ENCODE data around the gene SULT1A2.
"Not testable (repeated sequence)": the region's sequence is repeated elsewhere in the genome, so short reads cannot be mapped to it uniquely, and the experiment has no call there.

SULT1A2 gene

GRCh38 chr16:28608867-28609596 is 12.2 kb upstream of the SULT1A2 start:
- DNase-seq = not testable (repeated sequence)

GRCh38 chr16:28608496-28608808 is 11.6 kb upstream of the SULT1A2 start:
- DNase-seq = not testable (repeated sequence)

DNA sequence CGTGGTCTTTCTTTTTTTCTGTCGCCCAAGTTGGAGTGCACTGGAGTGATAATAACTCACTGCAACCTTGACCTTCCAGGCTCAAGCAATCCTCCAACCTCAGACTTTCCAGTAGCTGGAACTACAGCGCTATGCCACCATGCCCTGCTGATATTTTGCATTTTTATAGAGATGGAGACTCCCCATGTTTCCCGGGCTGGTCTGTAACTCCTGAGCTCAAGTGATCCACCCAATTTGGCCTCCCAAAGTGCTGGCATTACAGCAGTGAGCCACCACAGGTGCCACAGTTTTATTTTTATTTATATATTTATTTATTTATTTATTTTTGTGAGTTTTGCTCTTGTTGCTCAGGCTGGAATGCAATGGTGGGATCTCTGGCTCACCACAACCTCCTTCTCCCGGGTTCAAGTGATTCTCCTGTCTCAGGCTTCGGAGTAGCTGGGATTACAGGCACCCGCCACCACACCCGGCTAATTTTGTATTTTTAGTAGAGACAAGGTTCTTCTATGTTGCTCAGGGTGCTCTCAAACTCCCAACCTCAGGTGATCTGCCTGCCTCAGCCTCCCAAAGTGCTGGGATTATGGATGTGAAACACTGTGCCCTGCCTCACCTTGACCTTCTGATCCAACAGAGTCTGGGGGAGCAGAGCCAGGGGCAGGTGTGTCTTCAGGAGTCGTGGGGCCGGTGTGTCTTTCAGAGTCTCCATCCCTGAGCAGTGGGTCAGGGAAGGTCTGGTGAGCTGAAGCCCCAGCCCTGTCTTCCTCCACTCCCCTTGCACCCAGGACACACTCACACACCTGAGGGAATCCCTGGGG is 11.0 kb upstream of the SULT1A2 start:
- not testable (repeated sequence) for DNase-seq

- DNase-seq = no peak
Measured at GRCh38 chr16:28607116-28607623, 10.3 kb upstream of the SULT1A2 start.

DNA sequence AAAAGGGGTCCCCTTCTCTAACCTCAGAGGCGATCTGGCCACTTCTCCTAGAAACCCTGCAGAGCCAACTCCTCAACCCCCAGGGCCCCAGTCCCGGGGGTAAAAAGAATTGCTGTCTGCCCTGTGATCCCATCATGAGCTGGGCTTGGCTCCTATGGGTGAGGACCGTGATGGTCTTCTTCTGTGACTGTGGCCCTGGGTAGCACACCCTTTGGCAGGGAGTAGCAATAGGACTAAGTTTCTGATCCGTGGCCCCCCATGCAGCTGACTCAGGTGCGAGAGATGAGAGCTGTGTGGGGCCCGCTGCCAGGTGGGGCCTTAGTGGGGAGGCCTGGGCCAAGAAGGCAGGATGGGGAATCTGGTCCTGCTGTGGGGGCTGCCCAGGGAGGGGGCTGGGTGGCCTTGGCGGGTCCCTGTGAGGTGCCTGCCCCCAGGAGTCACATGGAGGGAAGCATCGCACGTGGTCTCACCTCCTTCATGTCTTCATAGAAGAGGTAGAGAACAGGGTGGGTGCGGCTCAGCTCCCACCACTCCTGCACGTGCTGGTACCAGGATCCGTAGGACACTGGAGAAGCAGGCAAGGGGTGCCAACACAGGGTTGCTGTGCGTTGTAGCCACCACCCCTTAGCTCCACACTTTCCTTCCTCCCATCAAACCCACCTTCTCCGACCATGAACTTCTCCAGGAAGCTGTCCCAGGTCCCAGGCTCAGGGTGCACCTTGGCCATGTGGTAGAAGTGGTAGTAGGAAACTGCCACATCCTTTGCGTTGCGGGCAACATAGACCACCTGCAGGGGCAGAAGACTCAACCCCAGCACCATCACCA is 9.7 kb upstream of the SULT1A2 start:
- no peak for DNase-seq

DNA sequence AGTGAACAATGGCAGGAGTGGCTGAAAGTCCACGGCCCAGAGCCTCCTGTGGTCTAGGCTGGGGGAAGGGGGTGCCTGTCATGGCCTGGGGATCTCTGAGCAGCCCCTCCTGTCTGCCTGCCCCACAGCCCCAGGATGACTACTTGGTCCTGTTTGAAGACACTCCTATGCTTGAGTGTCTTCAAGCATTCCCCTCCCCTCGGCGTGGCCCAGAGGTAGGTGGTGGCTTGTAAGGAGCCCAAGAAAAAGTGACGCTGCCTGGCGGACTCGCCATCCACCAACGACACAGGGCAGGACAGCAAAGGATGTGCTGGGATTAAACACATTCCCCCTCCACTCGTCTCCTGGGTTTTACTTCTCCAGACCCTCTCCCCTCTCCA is 7.3 kb upstream of the SULT1A2 start:
- no peak for DNase-seq

DNA sequence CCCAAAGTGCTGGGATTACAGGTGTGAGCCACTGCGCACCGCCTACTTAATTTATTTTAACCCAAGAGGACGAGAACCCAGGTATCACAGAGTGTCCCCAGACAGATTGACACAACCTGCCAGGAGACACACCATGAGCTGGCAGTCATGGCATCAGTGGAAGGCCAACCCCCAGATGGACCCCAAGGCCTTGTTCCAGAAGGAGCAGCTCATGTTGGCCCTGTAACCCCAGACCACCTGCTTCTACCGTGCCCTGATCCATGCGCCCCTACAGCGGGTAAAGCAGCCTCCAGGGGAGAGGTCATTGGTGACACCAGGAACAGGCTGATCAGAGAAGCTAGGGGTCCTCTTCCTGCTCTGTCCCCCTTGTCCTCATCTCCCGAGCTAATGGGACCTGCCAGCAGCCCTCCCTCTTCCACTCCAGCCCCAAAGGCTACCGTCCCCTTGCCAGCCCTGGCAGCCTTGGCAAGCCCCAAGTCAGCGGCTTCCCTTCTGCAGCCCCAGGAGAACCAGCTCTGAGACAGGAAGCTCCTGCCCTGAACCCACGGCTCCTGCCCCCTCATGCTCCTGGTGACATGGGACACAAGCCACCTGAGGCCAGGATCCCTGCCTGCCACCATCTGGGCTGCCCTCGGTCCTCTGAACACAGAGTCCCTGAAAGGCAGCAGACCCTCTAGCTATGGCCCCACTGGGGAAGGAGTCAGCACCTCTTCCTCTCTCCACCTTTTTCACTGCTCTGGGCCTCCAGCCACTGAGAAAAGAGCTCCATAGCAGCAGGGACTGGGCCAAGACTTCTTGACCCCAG is 6.7 kb upstream of the SULT1A2 start:
- DNase-seq = no peak

DNA sequence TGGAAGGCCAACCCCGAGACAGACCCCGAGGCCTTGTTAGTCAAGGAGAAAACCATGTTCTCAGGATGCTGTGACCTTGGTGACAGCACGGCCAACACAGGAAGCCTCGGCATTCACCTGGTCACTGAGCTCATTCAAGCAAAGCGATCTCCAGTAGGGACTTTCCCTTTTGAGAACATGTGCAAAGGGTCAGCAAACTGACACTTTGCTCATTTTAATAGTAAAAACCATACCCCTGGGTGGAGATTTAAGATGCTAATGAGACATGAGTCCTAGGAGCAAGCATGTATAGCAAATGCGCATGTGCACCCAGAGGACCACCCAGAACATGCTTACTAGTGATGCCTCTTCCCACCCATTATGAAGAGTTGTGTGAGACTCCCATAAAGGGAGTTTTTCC is 5.7 kb upstream of the SULT1A2 start:
- no peak for DNase-seq

GRCh38 chr16:28602062-28602461 is 5.2 kb upstream of the SULT1A2 start:
- DNase-seq = not testable (repeated sequence)

GRCh38 chr16:28601589-28601988 is 4.7 kb upstream of the SULT1A2 start:
- DNase-seq = not testable (repeated sequence)

DNA sequence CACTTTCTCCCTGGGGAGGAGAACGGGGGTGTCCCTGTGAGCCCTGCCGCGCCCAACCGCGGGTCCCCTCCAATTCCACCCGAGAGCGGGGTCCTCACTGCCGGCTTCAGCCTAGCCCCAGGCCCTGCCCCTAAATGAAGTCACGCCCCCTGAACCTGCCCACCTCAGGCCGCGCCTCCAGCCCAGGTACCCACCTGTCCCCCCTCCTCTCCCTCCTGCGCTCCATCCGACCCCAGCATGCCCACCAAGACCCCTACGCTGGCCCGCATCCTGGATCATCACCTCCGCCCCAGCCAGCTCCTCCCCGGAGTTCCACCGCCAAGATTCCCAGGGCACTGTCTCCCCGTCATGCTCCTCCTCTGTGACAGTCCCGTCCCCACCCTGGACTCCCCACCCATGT is 4.1 kb upstream of the SULT1A2 start:
- DNase-seq = not testable (repeated sequence)

DNA sequence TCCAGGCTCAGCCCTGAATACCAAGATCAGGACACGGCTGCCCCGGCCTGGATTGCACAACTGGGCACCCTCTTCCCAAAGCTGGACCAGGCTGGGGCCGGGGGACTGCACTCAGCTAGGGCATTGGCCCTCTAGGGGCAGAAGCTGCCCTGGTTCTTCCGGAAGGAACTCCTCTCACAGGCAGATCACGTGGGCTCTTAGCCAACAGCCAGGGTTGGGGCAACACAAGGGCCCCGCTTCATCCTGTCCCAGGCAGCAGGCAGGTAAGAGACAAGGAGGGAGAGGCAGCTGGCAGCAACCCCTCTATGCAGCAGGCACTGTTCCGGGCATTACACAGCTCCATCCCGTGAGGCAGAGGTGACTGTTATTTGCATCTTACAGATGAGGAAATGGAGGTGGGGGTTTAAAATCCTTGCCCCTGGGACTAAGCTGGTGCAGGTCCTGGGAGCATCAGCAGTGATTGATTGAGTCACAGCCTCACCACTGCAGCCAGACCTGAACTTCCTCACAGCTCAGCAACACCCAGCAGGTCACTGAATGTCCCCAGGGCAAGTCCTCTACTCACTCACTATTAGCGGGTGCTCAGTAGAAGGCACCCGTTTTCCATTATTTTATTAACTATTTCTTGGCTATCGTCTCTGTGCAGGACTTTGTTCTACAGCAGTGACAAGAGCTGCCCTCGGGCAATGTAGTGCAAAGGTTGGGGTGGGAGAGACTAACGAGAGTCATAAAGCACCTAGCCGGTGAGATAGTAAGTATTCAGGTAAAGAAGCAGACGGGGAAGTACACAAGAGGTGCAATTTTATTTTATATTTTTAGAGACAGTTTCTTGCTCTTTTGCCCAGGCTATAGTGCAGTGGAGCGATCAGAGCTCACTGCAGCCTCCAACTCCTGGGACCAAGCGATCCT is 2.8 kb upstream of the SULT1A2 start:
- DNase-seq = not testable (repeated sequence)

- DNase-seq = no peak
Measured at GRCh38 chr16:28597692-28598261, 927 bp upstream of the SULT1A2 start.

DNA sequence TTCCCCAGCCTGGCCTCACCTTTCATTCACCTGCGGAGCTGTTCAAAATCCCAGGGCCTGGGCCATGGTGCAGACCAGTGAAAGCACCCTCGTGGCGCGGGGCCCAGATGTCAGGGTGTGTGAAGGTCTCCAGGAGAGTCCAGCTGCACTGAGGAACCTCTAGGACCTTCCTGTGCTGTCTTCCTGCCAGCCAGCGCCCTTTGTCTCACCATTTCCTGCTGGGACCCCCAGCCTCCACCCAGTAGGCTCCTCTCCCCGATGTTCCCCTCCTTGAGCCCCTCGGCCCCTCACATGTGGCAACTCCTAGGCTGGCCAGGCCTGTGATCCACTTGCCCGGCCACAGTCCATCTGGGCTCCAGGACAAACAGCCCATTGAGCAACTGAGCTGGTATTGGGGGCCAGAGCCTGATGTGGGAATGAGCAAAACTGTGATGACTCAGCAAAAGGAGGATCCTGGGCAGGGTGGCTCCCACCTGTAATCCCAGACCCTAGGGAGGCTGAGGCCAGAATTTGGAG is 677 bp downstream of the SULT1A2 start:
- DNase-seq = no peak

DNA sequence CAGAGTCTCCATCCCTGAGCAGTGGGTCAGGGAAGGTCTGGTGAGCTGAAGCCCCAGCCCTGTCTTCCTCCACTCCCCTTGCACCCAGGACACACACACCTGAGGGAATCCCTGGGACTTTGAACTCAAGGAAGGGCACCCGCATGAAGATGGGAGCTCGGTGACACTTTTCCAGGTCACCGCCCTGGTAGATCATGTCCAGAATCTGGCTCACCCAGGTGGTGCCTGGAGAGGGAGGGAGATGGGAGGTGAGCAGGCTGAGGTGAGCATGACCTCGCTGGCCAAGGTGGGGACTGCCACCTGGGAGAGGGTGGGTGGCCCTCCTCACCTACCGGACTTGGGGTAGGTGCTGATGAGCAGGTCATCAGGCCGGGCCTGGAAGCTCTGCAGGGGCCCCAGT is 1.4 kb downstream of the SULT1A2 start:
- not testable (repeated sequence) for DNase-seq

DNA sequence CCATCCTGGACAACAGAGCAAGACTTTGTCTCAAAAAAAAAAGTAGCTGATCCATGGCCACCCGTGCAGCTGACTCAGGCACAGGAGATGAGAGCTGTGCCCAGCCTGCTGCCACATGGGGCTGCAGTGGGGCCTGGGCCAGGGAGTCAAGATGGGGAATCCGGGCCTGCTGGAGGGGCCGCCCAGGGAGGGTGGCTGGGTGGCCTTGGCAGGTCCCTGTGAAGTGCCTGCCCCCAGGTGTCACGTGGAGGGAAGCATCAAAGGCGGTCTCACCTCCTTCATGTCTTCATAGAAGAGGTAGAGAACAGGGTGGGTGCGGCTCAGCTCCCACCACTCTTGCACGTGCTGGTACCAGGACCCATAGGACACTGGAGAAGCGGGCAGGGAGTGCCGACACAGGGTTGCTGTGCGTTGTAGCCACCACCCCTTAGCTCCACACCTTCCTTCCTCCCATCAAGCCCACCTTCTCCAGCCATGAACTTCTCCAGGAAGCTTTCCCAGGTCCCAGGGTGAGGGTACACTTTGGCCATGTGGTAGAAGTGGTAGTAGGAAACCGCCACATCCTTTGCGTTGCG is 3.8 kb downstream of the SULT1A2 start:
- no peak for DNase-seq

DNA sequence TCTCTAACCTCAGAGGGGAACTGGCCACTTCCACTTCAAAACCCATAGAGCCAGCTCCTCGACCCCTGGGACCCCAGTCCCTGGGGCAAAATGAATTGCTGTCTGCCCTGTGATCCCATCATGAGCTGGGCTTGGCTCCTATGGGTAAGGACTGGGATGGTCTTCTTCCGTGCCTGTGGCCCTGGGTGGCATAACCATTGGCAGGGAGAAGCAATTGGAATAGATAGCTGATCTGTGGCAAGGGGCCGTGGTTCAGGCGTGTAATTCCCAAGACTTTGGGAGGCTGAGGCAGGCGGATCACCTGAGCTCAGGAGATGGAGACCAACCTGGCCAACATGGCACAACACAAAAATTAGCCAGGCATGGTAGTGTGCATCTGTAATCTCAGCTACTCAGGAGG is 4.3 kb downstream of the SULT1A2 start:
- no peak for DNase-seq

- DNase-seq = no peak
Measured at GRCh38 chr16:28591355-28591754, 5.5 kb downstream of the SULT1A2 start.

DNA sequence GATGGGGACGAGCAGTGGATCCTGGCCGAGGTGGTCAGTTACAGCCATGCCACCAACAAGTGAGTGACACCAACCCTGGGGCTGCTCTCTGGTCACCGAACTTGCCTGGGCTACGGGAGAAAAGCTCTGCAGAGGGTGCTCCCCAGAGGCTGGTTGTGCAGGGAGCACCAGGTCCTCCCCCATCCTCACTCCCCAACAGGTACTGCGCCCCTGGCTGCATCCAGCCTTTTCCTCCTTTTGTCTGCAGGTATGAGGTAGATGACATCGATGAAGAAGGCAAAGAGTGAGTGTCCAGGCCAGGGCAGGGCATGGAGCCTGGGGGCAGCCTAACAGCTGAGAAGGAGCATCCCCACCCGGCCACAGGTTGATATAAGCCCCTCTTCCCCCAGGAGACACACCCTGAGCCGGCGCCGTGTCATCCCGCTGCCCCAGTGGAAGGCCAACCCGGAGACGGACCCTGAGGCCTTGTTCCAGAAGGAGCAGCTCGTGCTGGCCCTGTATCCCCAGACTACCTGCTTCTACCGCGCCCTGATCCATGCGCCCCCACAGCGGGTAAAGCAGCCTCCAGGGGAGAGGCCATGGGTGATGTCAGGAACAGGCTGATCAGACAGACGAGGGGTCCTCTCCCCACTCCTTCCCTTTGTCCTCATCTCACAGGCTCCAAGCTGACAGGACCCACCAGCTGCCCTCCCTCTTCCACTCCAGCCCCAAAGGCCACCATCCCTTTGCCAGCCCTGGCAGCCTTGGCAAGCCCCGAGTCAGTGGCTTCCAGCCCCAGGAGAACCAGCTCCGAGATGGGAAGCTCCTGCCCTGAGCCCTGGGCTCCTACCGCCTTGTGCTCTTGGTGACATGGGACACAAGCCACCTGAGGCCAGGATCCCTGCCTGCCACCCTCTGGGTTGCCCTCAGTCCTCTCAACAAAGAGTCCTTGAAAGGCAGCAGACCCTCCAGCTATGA is 6.2 kb downstream of the SULT1A2 start:
- no peak for DNase-seq

All from NCI-H2029 (cell line).